ENCODE measurements around the gene GRK5. TPM values are rescaled to one million over a fixed set of nuclear protein-coding genes. Genes with fewer than 3 reads are reported as not detected.

The GRK5 gene
- total RNA-seq, 3 donors from 2014 or later (not counting 1 experiment from before 2014, with no cell fraction given): 37.6 to 54.3 (median 47.9) TPM

DNA sequence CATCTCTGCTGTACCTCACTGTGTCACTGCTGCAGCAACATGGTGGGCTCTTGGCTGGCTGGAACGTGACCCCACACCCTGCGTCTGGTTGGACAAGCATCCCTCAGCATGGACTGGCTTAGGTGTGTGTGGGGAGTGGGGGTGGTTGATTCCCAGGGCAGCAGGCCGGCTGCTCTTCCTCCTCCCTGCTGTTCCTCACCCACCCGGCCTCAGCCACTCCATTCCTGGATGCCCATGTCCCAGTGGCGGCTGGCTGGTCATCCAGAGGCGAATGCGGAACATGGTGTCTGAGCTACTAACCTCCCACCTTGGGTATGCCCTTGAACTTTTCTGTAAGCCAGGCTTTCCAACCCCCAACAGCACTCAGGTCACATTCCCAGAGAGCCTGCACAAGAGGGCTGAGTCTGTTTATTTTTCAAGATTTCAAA lies 81.2 kb downstream of the GRK5 start:
- Mint-ChIP-seq H3K27me3 (ENCODE audit: low read depth in 2 of 2) (peaks cover 0 to 4% of the 10 kb centered on the region in 2 donors), H3K36me3 (no peaks in the 10 kb centered on the region), H3K27ac (peak overlapping the region; percentile 54 to 94), H3K4me3 (no peak overlapping the region), H3K4me1 (peaks cover 71 to 83% of the 10 kb centered on the region in 2 donors), H3K9me3 (no peaks in the 10 kb centered on the region)
- Histone ChIP-seq H3K27ac (ENCODE audit: low read length) (no peak overlapping the region), H3K36me3 (ENCODE audit: control insufficient read depth, insufficient read depth, low read length) (no peaks in the 10 kb centered on the region), H3K27me3 (ENCODE audit: control insufficient read depth, insufficient read depth, low read length) (no peaks in the 10 kb centered on the region), H3K9me3 (ENCODE audit: control insufficient read depth, insufficient read depth, low read length) (no peaks in the 10 kb centered on the region), H3K4me1 (ENCODE audit: control insufficient read depth, insufficient read depth, low read length) (peaks cover 59% of the 10 kb centered on the region), H3K4me3 (ENCODE audit: low read length) (no peak overlapping the region)
- no peak for DNase-seq
- intact Hi-C loops (cut with micrococcal nuclease): loop anchor here (2.0 kb wide), 1 partner anchor 18 kb away; no protein-coding TSS in a partner anchor
- WGBS (ENCODE audit: insufficient coverage): 98% methylated on average over 7 of the region's 7 CpGs
- no peak for ATAC-seq
- TF ChIP-seq, protein P1, sequence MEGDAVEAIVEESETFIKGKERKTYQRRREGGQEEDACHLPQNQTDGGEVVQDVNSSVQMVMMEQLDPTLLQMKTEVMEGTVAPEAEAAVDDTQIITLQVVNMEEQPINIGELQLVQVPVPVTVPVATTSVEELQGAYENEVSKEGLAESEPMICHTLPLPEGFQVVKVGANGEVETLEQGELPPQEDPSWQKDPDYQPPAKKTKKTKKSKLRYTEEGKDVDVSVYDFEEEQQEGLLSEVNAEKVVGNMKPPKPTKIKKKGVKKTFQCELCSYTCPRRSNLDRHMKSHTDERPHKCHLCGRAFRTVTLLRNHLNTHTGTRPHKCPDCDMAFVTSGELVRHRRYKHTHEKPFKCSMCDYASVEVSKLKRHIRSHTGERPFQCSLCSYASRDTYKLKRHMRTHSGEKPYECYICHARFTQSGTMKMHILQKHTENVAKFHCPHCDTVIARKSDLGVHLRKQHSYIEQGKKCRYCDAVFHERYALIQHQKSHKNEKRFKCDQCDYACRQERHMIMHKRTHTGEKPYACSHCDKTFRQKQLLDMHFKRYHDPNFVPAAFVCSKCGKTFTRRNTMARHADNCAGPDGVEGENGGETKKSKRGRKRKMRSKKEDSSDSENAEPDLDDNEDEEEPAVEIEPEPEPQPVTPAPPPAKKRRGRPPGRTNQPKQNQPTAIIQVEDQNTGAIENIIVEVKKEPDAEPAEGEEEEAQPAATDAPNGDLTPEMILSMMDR (IDR thresholded peaks at IDR 0.05): no peak

DNA sequence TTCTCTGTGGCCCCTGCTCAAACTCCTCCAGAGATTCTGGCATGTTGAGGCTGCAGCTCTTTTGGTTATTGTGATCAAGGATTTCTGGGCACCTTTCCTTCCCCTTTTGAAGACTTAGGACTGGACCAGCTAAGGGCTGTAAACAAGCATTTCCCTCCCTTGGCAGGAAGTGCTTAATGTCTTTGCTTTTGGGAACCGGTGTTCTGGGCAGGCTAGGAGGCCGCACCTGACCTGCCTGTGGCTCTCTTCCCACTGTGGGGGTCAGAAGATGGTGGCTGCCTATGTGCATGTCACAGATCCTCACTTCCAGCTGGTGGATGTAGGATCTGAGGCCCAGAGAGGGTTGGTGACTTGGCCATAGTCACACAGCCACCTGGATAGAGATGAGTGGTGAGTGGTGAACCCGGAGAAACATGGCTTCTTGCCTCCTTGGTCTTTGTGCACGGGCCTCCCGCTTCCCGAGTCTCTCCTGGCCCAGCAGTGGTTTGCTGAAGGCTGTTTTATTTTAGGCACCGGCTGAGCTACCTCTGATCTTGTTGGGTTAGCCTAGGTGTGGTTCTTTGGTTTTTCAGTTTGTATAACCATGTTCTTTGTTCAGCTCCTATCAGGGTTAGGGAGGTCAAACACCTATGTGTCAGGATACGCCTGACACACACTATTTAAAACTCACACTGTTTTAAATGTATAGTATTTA lies 82.0 kb downstream of the GRK5 start:
- TF ChIP-seq, protein P1 (IDR thresholded peaks at IDR 0.05): no peak
- Mint-ChIP-seq H3K36me3 (no peaks in the 10 kb centered on the region), H3K27me3 (ENCODE audit: low read depth in 2 of 2) (peaks cover 0 to 4% of the 10 kb centered on the region in 2 donors), H3K9me3 (no peaks in the 10 kb centered on the region), H3K4me3 (peak overlapping the region; percentile 17), H3K27ac (peak overlapping the region; percentile 54 to 94), H3K4me1 (peaks cover 64 to 78% of the 10 kb centered on the region in 2 donors)
- no peaks in the 10 kb centered on the region for H3K27me3 ChIP-seq (ENCODE audit: control insufficient read depth, insufficient read depth, low read length)
- peaks cover 51% of the 10 kb centered on the region for H3K4me1 ChIP-seq (ENCODE audit: control insufficient read depth, insufficient read depth, low read length)
- intact Hi-C loops (cut with micrococcal nuclease): loop anchor here (2.0 kb wide), 1 partner anchor 17 kb away; no protein-coding TSS in a partner anchor
- H3K27ac ChIP-seq (ENCODE audit: low read length): no peak overlapping the region
- no peak overlapping the region for H3K4me3 ChIP-seq (ENCODE audit: low read length)
- no peak for DNase-seq
- H3K36me3 ChIP-seq (ENCODE audit: control insufficient read depth, insufficient read depth, low read length): no peaks in the 10 kb centered on the region
- ATAC-seq: no peak
- H3K9me3 ChIP-seq (ENCODE audit: control insufficient read depth, insufficient read depth, low read length): no peaks in the 10 kb centered on the region
- 68% methylated on average over 7 of the region's 8 CpGs for WGBS (ENCODE audit: insufficient coverage)

DNA sequence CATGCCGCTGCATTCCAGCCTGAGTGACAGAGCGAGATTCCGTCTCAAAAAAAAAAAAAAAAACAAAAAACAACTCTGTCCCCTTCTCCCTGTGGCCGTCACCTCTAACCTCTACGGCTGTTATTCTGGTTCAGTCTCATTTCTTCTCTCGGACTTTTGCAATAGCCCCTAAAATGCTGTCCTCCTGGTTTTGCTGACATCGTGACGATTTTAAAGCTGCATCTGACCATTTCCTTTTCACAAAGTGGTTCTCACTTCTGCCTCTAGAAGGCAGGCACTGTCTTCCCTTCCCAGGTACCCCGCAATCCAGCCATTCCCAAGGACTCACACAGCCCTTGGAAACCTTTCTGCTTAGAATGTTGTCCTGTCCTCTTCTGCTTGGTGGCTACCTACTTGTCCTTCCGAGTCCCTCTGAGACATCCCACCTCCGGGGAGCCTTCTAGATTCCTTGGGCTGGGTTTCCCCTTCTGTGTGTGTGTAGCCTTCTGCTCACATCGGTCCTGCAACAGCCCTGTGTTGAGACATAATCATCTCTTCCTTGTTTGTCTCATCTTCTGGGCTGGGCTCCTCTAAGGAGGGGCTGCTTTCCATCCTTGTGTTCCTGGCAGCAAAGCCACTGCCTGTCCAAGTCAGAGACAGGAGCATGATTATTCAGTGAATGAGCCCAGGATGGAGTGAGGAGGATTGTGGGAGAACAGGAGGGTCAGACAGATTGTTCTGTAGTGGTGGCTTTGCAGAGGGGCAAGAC lies 83.1 kb downstream of the GRK5 start:
- Mint-ChIP-seq H3K27ac (peak overlapping the region; percentile 52 to 94), H3K4me3 (peak overlapping the region; percentile 1), H3K27me3 (ENCODE audit: low read depth in 2 of 2) (peaks cover 0 to 4% of the 10 kb centered on the region in 2 donors), H3K9me3 (no peaks in the 10 kb centered on the region), H3K4me1 (peaks cover 53 to 67% of the 10 kb centered on the region in 2 donors), H3K36me3 (no peaks in the 10 kb centered on the region)
- intact Hi-C loops (cut with micrococcal nuclease): no loop called here
- ATAC-seq (peak in 2 of 3 donors; percentile 35 to 40), DNase-seq (no peak)
- H3K9me3 ChIP-seq (ENCODE audit: control insufficient read depth, insufficient read depth, low read length): no peaks in the 10 kb centered on the region
- peaks cover 40% of the 10 kb centered on the region for H3K4me1 ChIP-seq (ENCODE audit: control insufficient read depth, insufficient read depth, low read length)
- 74% methylated on average over 12 of the region's 12 CpGs for WGBS (ENCODE audit: insufficient coverage)
- TF ChIP-seq, protein P1 (IDR thresholded peaks at IDR 0.05): no peak
- no peaks in the 10 kb centered on the region for H3K27me3 ChIP-seq (ENCODE audit: control insufficient read depth, insufficient read depth, low read length)
- no peaks in the 10 kb centered on the region for H3K36me3 ChIP-seq (ENCODE audit: control insufficient read depth, insufficient read depth, low read length)
- H3K27ac ChIP-seq (ENCODE audit: low read length): no peak overlapping the region
- no peak overlapping the region for H3K4me3 ChIP-seq (ENCODE audit: low read length)

Measured in natural killer cell (primary cell).